Measurements from ENCODE around the gene NEK1. TPM values are rescaled to one million over a fixed set of nuclear protein-coding genes. Genes with fewer than 3 reads are reported as not detected.
A peak's percentile ranks its signal among the peaks of the same experiment; 100 is the strongest.

Gene NEK1
- polyA plus RNA-seq, 1 of the 3 experiments (the other 2 are of a cell fraction): 2.0 TPM

DNA sequence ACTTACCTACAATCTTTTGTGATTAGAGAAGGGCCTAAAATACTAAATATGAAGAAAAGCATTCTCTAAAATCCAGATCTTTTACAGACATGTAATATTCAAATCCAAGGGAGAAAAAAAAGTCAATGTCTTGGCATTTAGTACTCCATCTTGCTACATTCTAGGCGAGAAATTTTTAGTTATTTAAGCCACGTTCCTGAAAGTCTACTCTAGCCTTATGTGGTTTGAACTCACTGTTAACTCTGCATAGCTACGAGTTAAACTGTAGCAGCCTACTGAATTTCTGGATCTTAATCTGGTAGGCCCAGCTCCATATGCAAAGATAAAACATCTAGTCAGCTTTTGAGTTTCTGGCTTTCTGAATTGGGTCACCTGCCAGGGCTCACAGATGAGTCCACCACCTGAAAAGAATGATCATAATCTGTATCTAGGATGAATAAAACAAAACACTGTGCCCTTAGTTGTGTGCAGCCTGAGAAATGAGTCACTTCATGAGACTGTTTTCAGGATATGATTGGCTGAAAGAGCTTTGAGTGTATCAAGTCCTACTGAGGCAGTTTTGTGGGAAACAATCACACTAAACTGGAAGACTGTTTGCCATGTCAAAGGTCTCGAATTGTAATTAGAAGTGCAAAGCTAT, 3.2 kb upstream of the NEK1 start:
- no peak overlapping the region for H3K9ac ChIP-seq
- peaks cover 19% of the 10 kb centered on the region for H3K79me2 ChIP-seq (ENCODE audit: insufficient read depth)
- H3K4me1 ChIP-seq (ENCODE audit: control insufficient read depth in 1 of 2, insufficient read depth in 2 of 2, low read depth in 1 of 2, low read length in 1 of 2): peaks cover 6 to 8% of the 10 kb centered on the region in 2 experiments; a peak in 1 of 4 replicates
- H2AFZ ChIP-seq (ENCODE audit: low read depth): no peak overlapping the region
- no peaks in the 10 kb centered on the region for H3K36me3 ChIP-seq (replicated peaks in 1 of 2; ENCODE audit: control insufficient read depth in 1 of 2, insufficient read depth in 2 of 2, low read length in 1 of 2)
- no peak overlapping the region for H3K4me3 ChIP-seq (ENCODE audit: low read depth in 2 of 2, low read length in 1 of 2)
- no peaks in the 10 kb centered on the region for H3K9me3 ChIP-seq
- no peaks in the 10 kb centered on the region for H3K27me3 ChIP-seq (ENCODE audit: insufficient read depth)
- no peaks in the 10 kb centered on the region for H3K9me2 ChIP-seq
- ChIA-PET POLR2A (no interaction called here), CTCF (interaction anchor here (1.2 to 1.4 kb wide), 2 partner anchors 195 to 432 kb away, joined by 3 to 4 read pairs; no protein-coding TSS in a partner anchor)
- 74% methylated on average over 4 of the region's 4 CpGs for WGBS (ENCODE audit: low lambda C conversion rate)
- TF ChIP-seq RCOR1 (IDR thresholded peaks at IDR 0.05; ENCODE audit: low read length): no peak
- TF ChIP-seq GATA2 (CRISPR knock-in tag; IDR thresholded peaks at IDR 0.05): no peak
- TF ChIP-seq ZBTB33 (IDR thresholded peaks at IDR 0.05; ENCODE audit: borderline replicate concordance, low read depth): no peak
- no peak for TF ChIP-seq MAX (IDR thresholded peaks at IDR 0.05; ENCODE audit: low read depth)
- no peak for TF ChIP-seq TCF12 (IDR thresholded peaks at IDR 0.05)
- no peak for TF ChIP-seq USF1 (IDR thresholded peaks at IDR 0.05; ENCODE audit: borderline replicate concordance, low read depth)
- TF ChIP-seq FOSL2 (IDR thresholded peaks at IDR 0.05; ENCODE audit: borderline replicate concordance, low read depth): no peak; the same call in 1 of the 2 replicates
- no peak for TF ChIP-seq FOXJ3 (CRISPR knock-in tag; IDR thresholded peaks at IDR 0.05)
- H4K20me1 ChIP-seq (ENCODE audit: insufficient read depth): no peaks in the 10 kb centered on the region
- DNase-seq: no peak
- peaks cover 11% of the 10 kb centered on the region for H3F3A ChIP-seq (replicated peaks; ENCODE audit: insufficient read depth)
- peak overlapping the region in 1 of 2 experiments; percentile 31; a peak in 2 of 4 replicates for H3K27ac ChIP-seq (ENCODE audit: low read depth in 2 of 2, low read length in 1 of 2)
- H3K4me2 ChIP-seq: no peak overlapping the region

- Histone ChIP-seq H3K4me3 (ENCODE audit: low read depth in 2 of 2, low read length in 1 of 2) (peak overlapping the region; percentile 95 to 97), H3K36me3 (replicated peaks in 1 of 2; ENCODE audit: control insufficient read depth in 1 of 2, insufficient read depth in 2 of 2, low read length in 1 of 2) (peaks cover 0 to 7% of the 10 kb centered on the region in 2 experiments), H3F3A (replicated peaks; ENCODE audit: insufficient read depth) (peaks cover 11% of the 10 kb centered on the region), H3K9me2 (no peaks in the 10 kb centered on the region), H3K9me3 (no peaks in the 10 kb centered on the region), H3K27me3 (ENCODE audit: insufficient read depth) (no peaks in the 10 kb centered on the region), H3K27ac (ENCODE audit: low read depth in 2 of 2, low read length in 1 of 2) (peak overlapping the region; percentile 84 to 90), H3K4me1 (ENCODE audit: control insufficient read depth in 1 of 2, insufficient read depth in 2 of 2, low read depth in 1 of 2, low read length in 1 of 2) (peaks cover 6 to 8% of the 10 kb centered on the region in 2 experiments; a peak in 1 of 4 replicates), H3K4me2 (peak overlapping the region; percentile 84), H3K9ac (peak overlapping the region; percentile 82; the same call in 1 of the 2 replicates), H3K79me2 (ENCODE audit: insufficient read depth) (peaks cover 29% of the 10 kb centered on the region), H4K20me1 (ENCODE audit: insufficient read depth) (no peaks in the 10 kb centered on the region), H2AFZ (ENCODE audit: low read depth) (peak overlapping the region; percentile 96)
- POLR2A ChIA-PET: interaction anchor here (0.6 to 1.1 kb wide), 4 partner anchors 13 to 604 kb away, joined by 3 read pairs; partner anchors contain the start of gene CBR4
- WGBS (ENCODE audit: low lambda C conversion rate): 11% methylated on average over 9 of the region's 9 CpGs
- DNase-seq: peak; percentile 65
- CTCF ChIA-PET: interaction anchor here (0.6 to 3.0 kb wide), 43 partner anchors 8 to 690 kb away, joined by 3 to 20 read pairs (median 5); partner anchors contain the start of genes HPF1 and MFAP3L
- TF ChIP-seq FOXJ3 (CRISPR knock-in tag; IDR thresholded peaks at IDR 0.05) (no peak), NFIC (IDR thresholded peaks at IDR 0.05; ENCODE audit: borderline replicate concordance) (no peak), MAX (IDR thresholded peaks at IDR 0.05; ENCODE audit: low read depth) (0 out of 2 replicates have a peak, but pooled peaks have one; percentile 22), CTCF (IDR thresholded peaks at IDR 0.05) (peak; percentile 87), RCOR1 (IDR thresholded peaks at IDR 0.05; ENCODE audit: low read length) (peak; percentile 47; the same call in 1 of the 2 replicates), ZBTB33 (IDR thresholded peaks at IDR 0.05; ENCODE audit: borderline replicate concordance, low read depth) (no peak), FOXM1 (IDR thresholded peaks at IDR 0.05; ENCODE audit: low read depth) (no peak), SMC3 (IDR thresholded peaks at IDR 0.05; ENCODE audit: low read depth, low read length) (peak; percentile 69), CHD2 (IDR thresholded peaks at IDR 0.05; ENCODE audit: low read length, partially characterized antibody) (no peak), MXI1 (IDR thresholded peaks at IDR 0.05; ENCODE audit: low read depth, low read length) (no peak)
Measured at GRCh38 chr4:169612871-169613859, 782 bp upstream of the NEK1 start.
